ENCODE measurements around the gene BCAS4. TPM values are rescaled to one million over a fixed set of nuclear protein-coding genes. Genes with fewer than 3 reads are reported as not detected.
A peak's percentile ranks its signal among the peaks of the same experiment; 100 is the strongest.

The BCAS4 gene
- total RNA-seq, 2 experiments from 2014 or later = 7.4 to 10.6 TPM

DNA sequence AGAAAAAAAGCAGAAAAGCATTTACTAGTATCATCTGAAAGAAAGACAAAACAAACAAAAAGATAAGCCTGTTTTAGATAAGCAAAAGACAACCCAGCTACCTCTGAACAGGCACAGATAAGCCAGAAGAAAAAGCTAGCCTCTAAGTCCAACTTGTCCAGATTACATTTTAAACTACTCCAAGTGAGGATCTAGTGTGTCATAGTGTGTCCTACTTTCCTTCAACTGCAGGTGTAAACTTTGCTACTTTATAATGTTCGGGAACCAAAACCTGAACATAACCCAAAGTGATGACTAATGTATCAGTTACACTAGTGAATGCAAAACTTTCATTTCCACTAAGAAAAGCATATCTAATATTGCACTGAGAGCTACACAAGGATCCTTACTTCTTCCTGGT, 116.9 kb downstream of the BCAS4 start:
- CTCF ChIA-PET = interaction anchor here (0.6 to 1.4 kb wide), 4 partner anchors 9 to 117 kb away, joined by 3 to 6 read pairs (median 5); partner anchors contain the start of genes ADNP and BCAS4
- Mint-ChIP-seq H3K27me3 (no peaks in the 10 kb centered on the region), H3K9me3 (no peaks in the 10 kb centered on the region), H3K4me1 (peaks cover 53% of the 10 kb centered on the region), H3K4me3 (no peak overlapping the region), H3K27ac (no peak overlapping the region), H3K36me3 (ENCODE audit: low read depth) (peaks cover 44% of the 10 kb centered on the region)
- POLR2A ChIA-PET = interaction anchor here (0.7 kb wide), 1 partner anchor 162 kb away, joined by 3 read pairs; no protein-coding TSS in a partner anchor
- DNase-seq = no peak

DNA sequence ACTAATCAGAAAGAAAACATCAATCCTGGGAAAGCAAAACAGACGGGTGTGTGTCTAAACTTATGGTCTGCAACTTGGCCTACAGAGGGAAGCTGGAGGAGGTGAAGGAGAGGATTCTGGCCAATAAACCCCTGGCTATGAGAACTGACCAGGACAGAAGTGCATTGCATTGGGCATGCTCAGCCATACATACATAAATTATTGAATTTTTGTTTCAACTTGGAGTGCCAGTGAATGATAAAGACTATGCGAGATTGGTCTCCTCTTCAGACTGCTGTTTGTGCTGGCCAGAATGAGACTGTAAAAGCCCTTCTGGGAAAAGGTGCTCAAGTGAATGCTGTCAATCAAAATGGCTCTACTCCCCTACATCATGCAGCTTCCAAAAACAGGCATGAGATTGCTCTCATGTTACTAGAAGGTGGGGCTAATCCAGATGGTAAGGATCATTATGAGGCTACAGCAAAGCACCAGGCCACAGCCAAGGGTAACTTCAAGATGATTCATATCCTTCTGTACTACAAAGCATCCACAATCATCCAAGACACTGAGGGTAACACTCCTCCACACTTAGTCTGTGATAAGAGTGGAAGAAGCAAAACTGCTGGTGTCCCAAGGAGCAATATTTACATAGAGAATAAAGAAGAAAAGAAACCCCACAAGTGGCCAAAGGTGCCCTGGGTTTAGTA, 119.0 kb downstream of the BCAS4 start:
- H3K9me3 Mint-ChIP-seq = no peaks in the 10 kb centered on the region
- peaks cover 61% of the 10 kb centered on the region for H3K4me1 Mint-ChIP-seq
- no peak overlapping the region for H3K4me3 Mint-ChIP-seq
- ChIA-PET POLR2A (no interaction called here), CTCF (interaction anchor here (0.7 to 4.0 kb wide), 2 partner anchors 15 to 19 kb away, joined by 3 to 32 read pairs; no protein-coding TSS in a partner anchor)
- DNase-seq = no peak
- peaks cover 45% of the 10 kb centered on the region for H3K36me3 Mint-ChIP-seq (ENCODE audit: low read depth)
- no peaks in the 10 kb centered on the region for H3K27me3 Mint-ChIP-seq
- H3K27ac Mint-ChIP-seq = peak overlapping the region; percentile 21

DNA sequence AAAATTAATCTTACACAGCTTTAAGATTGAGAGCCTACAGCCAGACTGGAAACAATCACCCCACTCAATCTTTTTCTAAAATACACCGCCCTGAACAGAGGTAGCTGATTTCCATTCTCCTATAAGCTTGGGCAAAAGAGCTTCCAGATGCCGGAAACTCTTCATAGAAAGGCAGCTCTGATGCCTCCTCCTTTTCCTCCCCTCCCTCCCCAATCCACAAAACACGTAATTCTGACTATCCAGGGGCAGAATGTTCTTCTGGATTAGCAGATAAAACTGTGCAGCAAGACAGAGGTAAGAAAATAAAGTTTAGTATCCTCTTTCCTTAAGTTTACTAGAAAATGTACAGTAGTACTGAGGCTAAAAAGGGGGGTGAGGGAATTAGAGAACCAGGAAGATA, 120.6 kb downstream of the BCAS4 start:
- ChIA-PET CTCF (interaction anchor here (0.6 to 4.0 kb wide), 5 partner anchors 9 to 127 kb away, joined by 3 to 32 read pairs (median 3); no protein-coding TSS in a partner anchor), POLR2A (interaction anchor here (0.5 kb wide), 1 partner anchor 563 kb away, joined by 4 read pairs; no protein-coding TSS in a partner anchor)
- no peaks in the 10 kb centered on the region for H3K9me3 Mint-ChIP-seq
- no peak overlapping the region for H3K4me3 Mint-ChIP-seq
- no peak for DNase-seq
- no peaks in the 10 kb centered on the region for H3K27me3 Mint-ChIP-seq
- no peak overlapping the region for H3K27ac Mint-ChIP-seq
- peaks cover 61% of the 10 kb centered on the region for H3K4me1 Mint-ChIP-seq
- H3K36me3 Mint-ChIP-seq (ENCODE audit: low read depth) = peaks cover 42% of the 10 kb centered on the region

DNA sequence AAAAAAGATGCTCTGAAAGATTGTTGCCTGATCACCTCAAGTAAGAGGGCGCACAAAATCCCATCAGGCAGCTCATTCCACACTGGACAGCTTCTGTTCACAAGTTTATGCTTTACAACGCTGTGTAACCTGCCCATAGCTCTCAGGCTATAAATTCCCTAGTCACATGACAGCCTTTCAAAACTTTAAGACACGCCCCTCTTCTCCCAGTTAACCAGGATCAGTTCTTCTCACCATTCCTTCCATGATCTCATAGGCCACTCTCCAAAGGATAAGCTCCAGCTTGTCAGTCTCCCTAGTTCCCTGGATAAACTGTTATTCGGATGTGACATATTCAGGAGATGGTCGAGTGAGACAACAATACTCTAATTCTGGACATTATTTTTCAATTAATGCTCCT, 121.4 kb downstream of the BCAS4 start:
- CTCF ChIA-PET = interaction anchor here (0.6 to 4.0 kb wide), 9 partner anchors 8 to 128 kb away, joined by 3 to 32 read pairs (median 3); partner anchors contain the start of genes ADNP, DPM1 and MOCS3
- H3K4me3 Mint-ChIP-seq = no peak overlapping the region
- no peak overlapping the region for H3K27ac Mint-ChIP-seq
- H3K36me3 Mint-ChIP-seq (ENCODE audit: low read depth) = peaks cover 37% of the 10 kb centered on the region
- H3K27me3 Mint-ChIP-seq = no peaks in the 10 kb centered on the region
- POLR2A ChIA-PET = no interaction called here
- H3K9me3 Mint-ChIP-seq = no peaks in the 10 kb centered on the region
- peaks cover 60% of the 10 kb centered on the region for H3K4me1 Mint-ChIP-seq
- no peak for DNase-seq

DNA sequence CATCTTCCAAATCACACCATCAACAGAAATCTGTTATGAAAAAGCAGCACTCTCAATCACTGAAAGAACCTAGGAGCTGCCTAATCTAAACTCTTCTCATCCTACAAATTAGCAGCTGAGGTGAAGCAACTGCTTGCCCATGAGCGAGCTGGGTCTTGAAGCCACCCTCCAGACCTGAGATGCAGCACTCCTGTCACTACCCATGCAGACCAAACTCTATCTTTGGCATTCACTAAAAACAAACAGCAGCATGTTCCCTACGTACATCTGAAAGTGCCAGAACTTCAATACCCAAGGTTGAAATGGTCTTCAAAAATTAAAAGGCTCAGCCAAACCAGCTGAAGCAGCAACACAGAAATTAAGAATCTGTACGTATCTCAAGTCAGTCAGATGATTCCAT, 122.1 kb downstream of the BCAS4 start:
- POLR2A ChIA-PET = no interaction called here
- CTCF ChIA-PET = interaction anchor here (0.7 to 4.0 kb wide), 5 partner anchors 12 to 42 kb away, joined by 3 to 32 read pairs (median 3); partner anchors contain the start of genes ADNP, DPM1 and MOCS3
- Mint-ChIP-seq H3K4me3 (no peak overlapping the region), H3K27me3 (no peaks in the 10 kb centered on the region), H3K36me3 (ENCODE audit: low read depth) (peaks cover 31% of the 10 kb centered on the region), H3K27ac (no peak overlapping the region), H3K4me1 (peaks cover 59% of the 10 kb centered on the region), H3K9me3 (no peaks in the 10 kb centered on the region)
- DNase-seq = no peak

DNA sequence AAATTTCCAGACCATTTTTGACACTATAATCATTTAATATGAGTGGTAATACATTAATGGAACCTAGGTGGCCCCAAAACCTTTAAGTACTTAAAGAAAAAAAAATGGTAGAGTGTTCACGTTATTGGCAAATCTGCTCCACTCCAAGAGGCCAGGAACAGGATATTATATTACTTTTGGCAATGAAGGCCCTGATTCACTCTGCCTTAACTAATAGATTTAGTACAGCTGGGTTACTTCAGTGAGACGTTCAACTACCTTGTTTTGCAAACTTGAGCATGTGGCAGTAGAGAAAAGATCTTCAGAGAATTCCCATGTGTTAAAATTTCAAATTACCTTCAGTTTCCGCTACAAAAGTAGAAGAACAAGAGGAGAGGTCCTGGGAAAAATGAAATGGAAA, 123.5 kb downstream of the BCAS4 start:
- H3K4me3 Mint-ChIP-seq = no peak overlapping the region
- DNase-seq = no peak
- ChIA-PET CTCF (interaction anchor here (0.6 to 3.7 kb wide), 4 partner anchors 11 to 340 kb away, joined by 3 to 49 read pairs (median 3); partner anchors contain the start of gene ADNP), POLR2A (no interaction called here)
- peaks cover 29% of the 10 kb centered on the region for H3K36me3 Mint-ChIP-seq (ENCODE audit: low read depth)
- H3K27me3 Mint-ChIP-seq = no peaks in the 10 kb centered on the region
- H3K9me3 Mint-ChIP-seq = no peaks in the 10 kb centered on the region
- H3K4me1 Mint-ChIP-seq = peaks cover 57% of the 10 kb centered on the region
- no peak overlapping the region for H3K27ac Mint-ChIP-seq

DNA sequence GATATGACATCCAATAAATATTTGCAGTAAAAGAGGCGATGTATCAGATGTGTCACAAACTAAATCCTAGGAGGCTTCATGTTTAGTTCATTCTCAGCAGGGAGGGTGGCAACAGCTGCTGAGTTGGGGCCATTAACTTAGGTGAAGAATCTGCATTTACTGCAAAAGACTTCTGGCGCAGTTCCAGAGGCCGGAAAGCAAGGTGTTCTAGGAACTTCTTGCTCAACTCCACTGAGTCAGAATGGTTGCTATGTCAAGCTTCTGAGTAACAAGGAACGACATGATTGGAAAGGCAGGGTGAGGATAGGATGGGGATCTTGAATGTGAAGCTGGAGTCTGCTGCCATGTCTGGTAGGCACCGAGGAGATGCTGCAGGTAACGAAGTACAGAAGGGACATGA, 124.7 kb downstream of the BCAS4 start:
- peak overlapping the region; percentile 1 for H3K27ac Mint-ChIP-seq
- POLR2A ChIA-PET = no interaction called here
- H3K4me3 Mint-ChIP-seq = no peak overlapping the region
- no peak for DNase-seq
- peaks cover 30% of the 10 kb centered on the region for H3K36me3 Mint-ChIP-seq (ENCODE audit: low read depth)
- CTCF ChIA-PET = interaction anchor here (0.5 to 3.7 kb wide), 6 partner anchors 10 to 984 kb away, joined by 3 to 49 read pairs (median 4); partner anchors contain the start of genes ADNP and BCAS4
- no peaks in the 10 kb centered on the region for H3K9me3 Mint-ChIP-seq
- no peaks in the 10 kb centered on the region for H3K27me3 Mint-ChIP-seq
- peaks cover 49% of the 10 kb centered on the region for H3K4me1 Mint-ChIP-seq

DNA sequence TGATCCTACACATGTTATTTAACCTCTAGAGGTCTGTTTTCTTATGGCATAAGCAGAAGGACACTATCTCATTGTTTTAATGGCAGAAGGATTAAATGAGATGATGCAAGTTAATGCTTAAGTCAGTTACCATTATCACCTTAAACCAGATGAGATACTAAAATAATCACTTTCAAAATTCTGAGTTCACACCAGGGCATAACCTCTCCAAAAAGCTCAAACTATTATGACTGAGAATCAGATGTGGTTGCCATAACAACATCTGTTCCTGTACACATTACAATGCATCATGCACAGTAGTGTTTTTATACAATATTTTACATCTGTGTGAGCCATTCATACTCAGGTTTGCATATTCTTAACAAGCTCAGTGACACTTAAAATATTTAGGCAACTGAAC, 126.1 kb downstream of the BCAS4 start:
- Mint-ChIP-seq H3K4me1 (peaks cover 50% of the 10 kb centered on the region), H3K27me3 (no peaks in the 10 kb centered on the region), H3K27ac (no peak overlapping the region), H3K9me3 (no peaks in the 10 kb centered on the region), H3K36me3 (ENCODE audit: low read depth) (peaks cover 42% of the 10 kb centered on the region), H3K4me3 (no peak overlapping the region)
- no peak for DNase-seq
- CTCF ChIA-PET = interaction anchor here (1.2 to 3.7 kb wide), 4 partner anchors 9 to 11 kb away, joined by 3 to 49 read pairs (median 4); partner anchors contain the start of gene ADNP
- POLR2A ChIA-PET = no interaction called here

DNA sequence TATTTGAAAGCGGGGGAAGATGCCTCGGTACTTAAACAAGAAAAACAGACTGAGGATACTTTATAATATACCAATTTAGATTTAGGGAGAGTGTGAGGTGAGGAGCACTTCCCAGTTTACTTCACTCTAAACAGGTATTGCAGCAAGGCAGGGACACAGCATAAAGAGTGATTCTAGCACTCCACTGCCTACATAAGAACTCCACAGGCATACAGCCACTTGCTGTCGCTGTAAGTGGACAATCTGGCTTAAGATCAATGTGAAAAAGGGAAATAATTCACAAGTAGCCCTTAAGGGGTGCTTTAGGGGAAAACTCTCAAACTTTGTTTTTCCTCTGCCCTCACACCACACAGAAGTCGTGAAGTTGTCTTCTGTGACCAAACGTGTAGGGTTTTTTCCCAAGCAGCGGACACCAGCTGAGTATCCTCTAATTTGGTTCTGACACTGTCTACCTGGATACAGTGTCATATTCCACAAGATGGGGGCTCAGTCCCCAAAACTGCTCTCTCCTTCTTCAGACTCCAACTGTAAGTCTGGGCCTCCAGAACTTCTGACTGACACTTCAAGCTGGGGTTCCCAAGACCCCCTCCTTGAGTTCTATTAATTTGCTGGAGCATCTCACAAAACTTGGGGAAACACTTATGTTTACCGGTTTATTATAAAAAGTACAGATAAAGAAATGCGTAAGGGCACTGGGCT, 127.1 kb downstream of the BCAS4 start:
- Mint-ChIP-seq H3K27me3 (no peaks in the 10 kb centered on the region), H3K27ac (no peak overlapping the region)

DNA sequence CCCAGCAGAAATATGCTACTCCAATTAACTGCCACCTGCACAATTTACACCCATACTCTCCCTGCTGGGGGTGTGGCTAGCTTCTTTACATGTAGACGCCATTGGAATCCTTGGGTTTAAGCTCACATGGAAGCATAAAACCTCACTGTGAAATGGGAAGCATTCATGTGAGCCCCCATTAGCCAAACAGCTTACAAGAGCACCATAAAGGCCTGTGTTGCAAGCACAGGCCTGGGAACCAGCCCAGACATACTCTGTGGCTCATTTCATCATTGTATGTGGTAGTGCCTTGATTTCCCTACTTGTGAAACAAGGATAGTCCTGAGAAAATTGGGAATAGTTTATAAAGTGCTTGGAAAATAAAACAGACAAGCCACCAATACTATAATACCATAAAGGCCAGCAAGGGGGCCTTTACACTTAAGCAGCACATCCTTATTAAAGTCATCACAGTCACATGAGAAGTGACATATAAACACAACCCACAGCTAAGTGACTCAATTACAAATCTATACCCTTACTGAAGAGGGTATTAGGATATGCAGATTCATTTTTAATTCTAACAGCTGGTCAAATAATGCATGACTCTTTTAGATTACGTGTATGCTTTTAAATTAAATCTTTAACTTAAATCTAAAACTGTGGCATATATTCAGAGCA, 129.5 kb downstream of the BCAS4 start:
- H3K36me3 Mint-ChIP-seq (ENCODE audit: low read depth) = peaks cover 56% of the 10 kb centered on the region
- POLR2A ChIA-PET = no interaction called here
- CTCF ChIA-PET = interaction anchor here (0.7 to 4.5 kb wide), 4 partner anchors 9 to 130 kb away, joined by 3 to 18 read pairs (median 4); partner anchors contain the start of gene BCAS4

More for the DNA sequence above, 127.1 kb downstream of the BCAS4 start:
- ChIA-PET POLR2A (no interaction called here), CTCF (interaction anchor here (0.6 to 3.7 kb wide), 6 partner anchors 8 to 127 kb away, joined by 3 to 49 read pairs (median 4); partner anchors contain the start of genes ADNP and BCAS4)
- DNase-seq = no peak
- H3K36me3 Mint-ChIP-seq (ENCODE audit: low read depth) = peaks cover 42% of the 10 kb centered on the region
- no peak overlapping the region for H3K4me3 Mint-ChIP-seq
- peaks cover 48% of the 10 kb centered on the region for H3K4me1 Mint-ChIP-seq
- H3K9me3 Mint-ChIP-seq = no peaks in the 10 kb centered on the region

DNA sequence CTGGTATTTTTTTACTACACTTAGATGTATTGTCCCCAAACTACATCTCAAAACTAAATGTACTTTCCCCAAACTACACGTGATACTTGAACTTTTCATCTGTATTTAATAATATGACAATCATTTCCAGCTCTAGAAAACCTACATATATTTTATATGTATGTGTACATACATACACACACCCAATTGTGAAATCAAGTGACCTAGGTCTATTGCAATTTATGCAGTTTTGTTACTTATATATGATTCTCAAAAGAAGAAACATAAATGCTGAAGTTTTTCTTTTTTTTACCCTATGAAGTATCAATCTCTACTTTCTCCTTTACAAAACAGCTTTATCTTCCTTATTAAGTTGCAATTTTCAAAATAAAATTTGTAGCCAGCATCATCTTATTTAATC, 131.7 kb downstream of the BCAS4 start:
- peaks cover 58% of the 10 kb centered on the region for H3K36me3 Mint-ChIP-seq (ENCODE audit: low read depth)
- ChIA-PET POLR2A (no interaction called here), CTCF (interaction anchor here (4.5 kb wide), 1 partner anchor 132 kb away, joined by 18 read pairs; the partner anchor contains the start of gene BCAS4)

More for the DNA sequence above, 129.5 kb downstream of the BCAS4 start:
- Mint-ChIP-seq H3K9me3 (no peaks in the 10 kb centered on the region), H3K27me3 (no peaks in the 10 kb centered on the region), H3K4me1 (peaks cover 63% of the 10 kb centered on the region), H3K4me3 (no peak overlapping the region), H3K27ac (peak overlapping the region; percentile 31)
- DNase-seq = no peak

More for the DNA sequence above, 131.7 kb downstream of the BCAS4 start:
- Mint-ChIP-seq H3K27ac (no peak overlapping the region), H3K4me1 (peaks cover 54% of the 10 kb centered on the region), H3K4me3 (no peak overlapping the region), H3K27me3 (no peaks in the 10 kb centered on the region), H3K9me3 (no peaks in the 10 kb centered on the region)
- no peak for DNase-seq

Data from activated CD4-positive, alpha-beta T cell treated with anti-CD3 and anti-CD28 coated beads, Interleukin-2, amount 10 ng/mL, durations not matched to agents 7 days and 5 days (primary cell).